IMR-90 (cell line): ENCODE data around the gene CMIP.

Source experiments
- CTCF ChIP-seq: conservative IDR thresholded peaks from 2 replicates; pipeline ENCODE4 v1.5.1; 2012; ENCODE audit warnings: mild to moderate bottlenecking, low read depth, low read length, improper control_type of control experiment
- ELK1 ChIP-seq: fragments of 150-350 bp; IDR thresholded peaks from 2 replicates; pipeline ENCODE4 v1.6.1; 2016; ENCODE audit warnings: low read depth, mild to moderate bottlenecking, low read length, moderate library complexity, borderline replicate concordance
- MAFK ChIP-seq: IDR thresholded peaks from 2 replicates; pipeline ENCODE4 v1.6.1; 2012; ENCODE audit warnings: low read depth, low read length, improper control_type of control experiment
- MXI1 ChIP-seq: IDR thresholded peaks from 2 replicates; pipeline ENCODE4 v1.6.1; 2012; ENCODE audit warnings: low read depth, mild to moderate bottlenecking, low read length, moderate library complexity, borderline replicate concordance
- POLR2A ChIP-seq: IDR thresholded peaks from 2 replicates; pipeline ENCODE4 v1.6.1; 2012; ENCODE audit warnings: mild to moderate bottlenecking, low read depth, low read length
- RAD21 ChIP-seq: IDR thresholded peaks from 2 replicates; pipeline ENCODE4 v1.6.1; 2012; ENCODE audit warnings: low read length, improper control_type of control experiment
- USF2 ChIP-seq: fragments of 150-350 bp; IDR thresholded peaks from 2 replicates; pipeline ENCODE4 v1.6.1; 2017; ENCODE audit warnings: mild to moderate bottlenecking, antibody characterized with exemption, low read length, low read depth

GRCh38 chr16:81458827-81459598, 14.4 kb downstream of the CMIP start:
- no peak for TF ChIP-seq CTCF
- no peak for TF ChIP-seq RAD21
- TF ChIP-seq POLR2A = no peak
- no peak for TF ChIP-seq MXI1
- no peak for TF ChIP-seq ELK1
- TF ChIP-seq USF2 = no peak
- TF ChIP-seq MAFK = no peak
